GM18505 (cell line): ENCODE results near the gene TTC38.

ENCODE experiments used
- ATAC-seq: cut with Tn5 transposase; IDR thresholded peaks from one replicate; pipeline ENCODE4 v1.9.1; 2021; ENCODE audit not compliant: unreplicated experiment
- POLR2A ChIP-seq: IDR thresholded peaks from 4 replicates; pipeline ENCODE4 v1.6.1; 2011; ENCODE audit warnings: borderline replicate concordance; ENCODE audit not compliant: insufficient read depth, insufficient read length; ENCODE audit errors: extremely low read depth

The TTC38 gene

GRCh38 chr22:46267431-46268279 lies at the start of gene TTC38:
Gene TTC38 (plus strand): TSS chr22:46268008. CDS start chr22:46268040, 32 bp downstream.
- no peak for ATAC-seq
- peak; percentile 69 for TF ChIP-seq POLR2A

GRCh38 chr22:46219636-46220035 lies 48.2 kb upstream of the TTC38 start:
- TF ChIP-seq POLR2A = no peak
- no peak for ATAC-seq

GRCh38 chr22:46220921-46221320 lies 46.9 kb upstream of the TTC38 start:
- no peak for ATAC-seq
- TF ChIP-seq POLR2A = no peak

- ATAC-seq = no peak
- no peak for TF ChIP-seq POLR2A
These were observed 43.5 kb upstream of the TTC38 start for GRCh38 chr22:46224044-46224897.

GRCh38 chr22:46224898-46225290 lies 42.9 kb upstream of the TTC38 start:
- ATAC-seq = no peak
- no peak for TF ChIP-seq POLR2A

- no peak for TF ChIP-seq POLR2A
- no peak for ATAC-seq
These were observed 42.2 kb upstream of the TTC38 start for GRCh38 chr22:46225631-46226030.

GRCh38 chr22:46226577-46226976 lies 41.2 kb upstream of the TTC38 start:
- no peak for TF ChIP-seq POLR2A
- no peak for ATAC-seq

GRCh38 chr22:46229701-46230100 lies 38.1 kb upstream of the TTC38 start:
- TF ChIP-seq POLR2A = no peak
- ATAC-seq = no peak

GRCh38 chr22:46230262-46230901 lies 37.4 kb upstream of the TTC38 start:
- TF ChIP-seq POLR2A = no peak
- no peak for ATAC-seq

GRCh38 chr22:46233231-46233630 lies 34.6 kb upstream of the TTC38 start:
- TF ChIP-seq POLR2A = no peak
- no peak for ATAC-seq

GRCh38 chr22:46234969-46235368 lies 32.8 kb upstream of the TTC38 start:
- ATAC-seq = no peak
- no peak for TF ChIP-seq POLR2A

- ATAC-seq = no peak
- no peak for TF ChIP-seq POLR2A
These were observed 30.2 kb upstream of the TTC38 start for GRCh38 chr22:46237453-46238124.

GRCh38 chr22:46238541-46238940 lies 29.3 kb upstream of the TTC38 start:
- no peak for ATAC-seq
- no peak for TF ChIP-seq POLR2A
